H1 (cell line): ENCODE results near the gene CFAP107. TPM values are rescaled to one million over a fixed set of nuclear protein-coding genes. Genes with fewer than 3 reads are reported as not detected.

ENCODE experiments used
- CTCF ChIA-PET: fragments of 300-600 bp; sonication (Branson Sonifier 250); formaldehyde crosslinking; loops from one replicate; lab custom pipeline; 2021; ENCODE audit not compliant: partially characterized antibody; lab: Charles Lee
- POLR2A ChIA-PET: fragments of 300-600 bp; sonication (Branson Sonifier 250); formaldehyde crosslinking; loops from one replicate; lab custom pipeline; 2021; ENCODE audit warnings: inconsistent platforms; ENCODE audit not compliant: partially characterized antibody; lab: Charles Lee
- DNase-seq, 2 experiments: peaks; one replicate each; pipeline versions ENCODE4 v3.0.0 to v3.0.0-alpha.2; 2010 to 2022; ENCODE audit warnings: low spot score in 2 of 2, low read depth in 1 of 2, mixed read lengths in 1 of 2
- FAIRE-seq: peaks from 2 replicates; lab custom pipeline; 2011; peaks lifted over from hg19 to GRCh38; lab: Jason Lieb, UNC
- H2AFZ ChIP-seq: 2 replicates; pipeline ENCODE4 v1.8.1; 2012; ENCODE audit warnings: low read length, inconsistent platforms
- H2AK5ac ChIP-seq: 2 replicates; pipeline ENCODE4 v1.6.1; 2013; ENCODE audit warnings: low read depth, low read length
- H2BK120ac ChIP-seq: replicated peaks from 2 replicates; pipeline ENCODE3; 2013; ENCODE audit warnings: low read depth, low read length, inconsistent platforms
- H2BK12ac ChIP-seq: 2 replicates; pipeline ENCODE4 v1.6.1; 2013; ENCODE audit warnings: low read depth, low read length
- H2BK15ac ChIP-seq: 2 replicates; pipeline ENCODE4 v1.6.1; 2013; ENCODE audit warnings: low read length
- H2BK20ac ChIP-seq: 2 replicates; pipeline ENCODE4 v1.6.1; 2013; ENCODE audit warnings: low read length
- H2BK5ac ChIP-seq: 2 replicates; pipeline ENCODE4 v1.6.1; 2013; ENCODE audit warnings: low read depth, low read length
- H3K14ac ChIP-seq: 2 replicates; pipeline ENCODE4 v1.6.1; 2013; ENCODE audit warnings: inconsistent platforms; ENCODE audit not compliant: insufficient read length
- H3K18ac ChIP-seq: 2 replicates; pipeline ENCODE4 v1.6.1; 2013; ENCODE audit warnings: low read length; ENCODE audit errors: extremely low read depth
- H3K23ac ChIP-seq: 2 replicates; pipeline ENCODE4 v1.6.1; 2013; ENCODE audit warnings: inconsistent platforms; ENCODE audit not compliant: insufficient read length
- H3K23me2 ChIP-seq: 2 replicates; pipeline ENCODE4 v1.6.1; 2013; ENCODE audit warnings: low read depth, low read length
- H3K27ac ChIP-seq: 2 replicates; pipeline ENCODE4 v1.6.1; 2011; ENCODE audit warnings: low read depth, low read length, inconsistent platforms
- H3K27me3 ChIP-seq, 4 experiments: replicated peaks in 1 of 4; 1 replicate in 1 of 4; 2 replicates in 3 of 4; pipeline versions ENCODE4 v1.6.1 to v1.8.1; 2011 to 2013; ENCODE audit warnings: low read length in 3 of 4, mild to moderate bottlenecking in 3 of 4, inconsistent platforms in 2 of 4, mixed read lengths in 2 of 4, moderate library complexity in 1 of 4; ENCODE audit not compliant: control insufficient read depth in 3 of 4, insufficient read depth in 3 of 4; ENCODE audit errors: extremely low read depth in 1 of 4
- H3K36me3 ChIP-seq, 4 experiments: 2 replicates each; pipeline versions ENCODE4 v1.6.1 to v1.8.1; 2011 to 2013; ENCODE audit warnings: mild to moderate bottlenecking in 4 of 4, low read length in 3 of 4, moderate library complexity in 2 of 4, control low read depth in 1 of 4, inconsistent platforms in 1 of 4; ENCODE audit not compliant: insufficient read depth in 4 of 4, control insufficient read depth in 2 of 4
- H3K4ac ChIP-seq: replicated peaks from 2 replicates; pipeline ENCODE3; 2013; ENCODE audit warnings: low read length, low read depth, mixed read lengths, inconsistent platforms; ENCODE audit not compliant: insufficient read length
- H3K4me1 ChIP-seq, 4 experiments: replicated peaks in 1 of 4; 1 replicate in 1 of 4; 2 replicates in 3 of 4; pipeline versions ENCODE4 v1.6.1 to v1.8.1; 2011 to 2013; ENCODE audit warnings: low read length in 3 of 4, inconsistent platforms in 2 of 4, mixed read lengths in 1 of 4; ENCODE audit not compliant: insufficient read depth in 4 of 4, control insufficient read depth in 3 of 4
- H3K4me2 ChIP-seq, 2 experiments: 2 replicates each; pipeline versions ENCODE4 v1.6.1 to v1.8.1; 2011 to 2013; ENCODE audit warnings: low read depth in 2 of 2, low read length in 2 of 2, control low read depth in 1 of 2, inconsistent platforms in 1 of 2, mild to moderate bottlenecking in 1 of 2; ENCODE audit not compliant: insufficient read depth in 1 of 2
- H3K4me3 ChIP-seq, 4 experiments: fragments of 200-600, 300-600 bp in 1 of 4; sonication (generic), shearing (Covaris generic), sonication (Bioruptor Twin) in 1 of 4; 2 replicates each; pipeline versions ENCODE4 v1.5.1 to v1.8.1; 2011 to 2016; ENCODE audit warnings: low read length in 4 of 4, low read depth in 3 of 4, control low read depth in 2 of 4, inconsistent platforms in 2 of 4, mild to moderate bottlenecking in 2 of 4, mixed read lengths in 1 of 4, moderate library complexity in 1 of 4; ENCODE audit not compliant: insufficient read depth in 2 of 4; ENCODE audit errors: extremely low read depth in 1 of 4
- H3K56ac ChIP-seq: replicated peaks from 2 replicates; pipeline ENCODE3; 2013; ENCODE audit warnings: low read depth, mild to moderate bottlenecking, mixed read lengths, low read length, inconsistent platforms; ENCODE audit not compliant: insufficient read length
- H3K79me1 ChIP-seq: 2 replicates; pipeline ENCODE4 v1.6.1; 2013; ENCODE audit warnings: low read depth, low read length, control low read depth
- H3K79me2 ChIP-seq, 2 experiments: 2 replicates each; pipeline versions ENCODE4 v1.6.1 to v1.8.1; 2012 to 2013; ENCODE audit warnings: low read length in 2 of 2, mild to moderate bottlenecking in 2 of 2, inconsistent platforms in 1 of 2; ENCODE audit not compliant: insufficient read depth in 2 of 2, control insufficient read depth in 1 of 2
- H3K9ac ChIP-seq, 4 experiments: replicated peaks in 1 of 4; 1 replicate in 1 of 4; 2 replicates in 3 of 4; pipeline versions ENCODE4 v1.6.1 to v1.8.1; 2011 to 2013; ENCODE audit warnings: low read depth in 3 of 4, low read length in 3 of 4, control low read depth in 2 of 4, mild to moderate bottlenecking in 2 of 4, moderate library complexity in 2 of 4, inconsistent platforms in 1 of 4; ENCODE audit errors: extremely low read depth in 1 of 4
- H3K9me3 ChIP-seq, 2 experiments: 2 replicates each; pipeline versions ENCODE4 v1.6.1 to v1.8.1; 2012 to 2013; ENCODE audit warnings: mild to moderate bottlenecking in 2 of 2, moderate library complexity in 2 of 2, control low read depth in 1 of 2, inconsistent platforms in 1 of 2, low read depth in 1 of 2, low read length in 1 of 2, mixed read lengths in 1 of 2; ENCODE audit not compliant: insufficient read depth in 2 of 2
- H4K20me1 ChIP-seq, 2 experiments: replicated peaks in 1 of 2; 2 replicates each; pipeline versions ENCODE3 to v1.8.1; 2011 to 2013; ENCODE audit warnings: inconsistent platforms in 2 of 2, low read length in 2 of 2, mild to moderate bottlenecking in 1 of 2; ENCODE audit not compliant: insufficient read depth in 2 of 2, control insufficient read depth in 1 of 2
- H4K5ac ChIP-seq: 2 replicates; pipeline ENCODE4 v1.6.1; 2013; ENCODE audit warnings: low read length, low read depth, mixed read lengths, inconsistent platforms; ENCODE audit not compliant: insufficient read length
- H4K8ac ChIP-seq: 2 replicates; pipeline ENCODE4 v1.8.0; 2013; ENCODE audit warnings: mild to moderate bottlenecking, moderate library complexity, low read length, inconsistent platforms; ENCODE audit not compliant: insufficient read depth; ENCODE audit errors: extremely low read depth
- H4K91ac ChIP-seq: replicated peaks from 2 replicates; pipeline ENCODE3; 2013; ENCODE audit warnings: low read length, mixed read lengths, inconsistent platforms; ENCODE audit not compliant: insufficient read length
- BCL11A ChIP-seq, 2 experiments: IDR thresholded peaks; one replicate each; pipeline ENCODE4 v1.6.1; 2011; ENCODE audit warnings: low read depth in 2 of 2, low read length in 2 of 2, mild to moderate bottlenecking in 2 of 2
- BRCA1 ChIP-seq: IDR thresholded peaks from 2 replicates; pipeline ENCODE4 v1.6.1; 2012; ENCODE audit warnings: low read depth, low read length, improper control_type of control experiment
- CBX5 ChIP-seq: fragments of 300-800, 300-1000 bp; sonication (generic); IDR thresholded peaks from 2 replicates; pipeline ENCODE4 v1.7.1; 2016; ENCODE audit warnings: antibody characterized with exemption, low read length, low read depth
- CEBPB ChIP-seq: IDR thresholded peaks from 2 replicates; pipeline ENCODE4 v1.6.1; 2012; ENCODE audit warnings: low read depth, low read length
- CTBP2 ChIP-seq: IDR thresholded peaks from 2 replicates; pipeline ENCODE4 v1.7.0; 2011; ENCODE audit warnings: borderline replicate concordance, mild to moderate bottlenecking, moderate library complexity, mixed read lengths, low read length; ENCODE audit not compliant: insufficient read depth, insufficient read length
- E2F6 ChIP-seq: IDR thresholded peaks from 2 replicates; pipeline ENCODE4 v1.6.1; 2012; ENCODE audit warnings: inconsistent platforms
- EZH2 ChIP-seq: fragments of 200-600 bp; sonication (generic); IDR thresholded peaks from 2 replicates; pipeline ENCODE4 v1.7.1; 2012; ENCODE audit warnings: low read depth, mild to moderate bottlenecking, moderate library complexity, low read length, inconsistent platforms; ENCODE audit not compliant: severe bottlenecking
- HDAC6 ChIP-seq: IDR thresholded peaks from one replicate; pipeline ENCODE4 v1.7.1; 2012; ENCODE audit warnings: low read depth, mild to moderate bottlenecking, inconsistent platforms, low read length, moderate library complexity
- NANOG ChIP-seq: IDR thresholded peaks from 2 replicates; pipeline ENCODE4 v1.6.1; 2011; ENCODE audit warnings: low read length, low read depth, mild to moderate bottlenecking, inconsistent platforms; ENCODE audit not compliant: insufficient read depth, poor library complexity, severe bottlenecking
- RXRA ChIP-seq: IDR thresholded peaks from 2 replicates; pipeline ENCODE4 v1.6.1; 2011; ENCODE audit warnings: low read depth, mild to moderate bottlenecking, low read length, moderate library complexity; ENCODE audit not compliant: insufficient read depth
- SIX5 ChIP-seq: IDR thresholded peaks from 2 replicates; pipeline ENCODE4 v1.6.1; 2011; ENCODE audit warnings: mild to moderate bottlenecking, low read depth, low read length
- SRF ChIP-seq: IDR thresholded peaks from 2 replicates; pipeline ENCODE4 v1.6.1; 2011; ENCODE audit warnings: mild to moderate bottlenecking, low read depth, low read length, moderate library complexity
- TAF1 ChIP-seq: IDR thresholded peaks from 2 replicates; pipeline ENCODE4 v1.6.1; 2011; ENCODE audit warnings: mild to moderate bottlenecking, low read depth, low read length
- TEAD4 ChIP-seq: IDR thresholded peaks from 2 replicates; pipeline ENCODE4 v1.6.1; 2012; ENCODE audit warnings: low read depth, low read length, inconsistent platforms, mixed read lengths
- WGBS, 2 experiments: shearing (Covaris generic) in 1 of 2; methylation state at CpG; one replicate each; pipeline versions ENCODE4 v1.1.6 to v1.1.7; 2013 to 2015; ENCODE audit warnings: low lambda C conversion rate in 2 of 2, mixed read lengths in 2 of 2, inconsistent platforms in 1 of 2, low coverage in 1 of 2, missing lambda C conversion rate in 1 of 2; ENCODE audit not compliant: insufficient replicate concordance in 2 of 2, insufficient coverage in 1 of 2, insufficient read length in 1 of 2; ENCODE audit errors: extremely low coverage in 1 of 2, missing lambda C conversion rate in 1 of 2; 5-methylcytosine and 5-hydroxymethylcytosine counted together
- polyA plus RNA-seq, 7 experiments: library from polyadenylated mRNA; depleted of rRNA in 3 of 7; stranded (reverse) in 5 of 7; unstranded in 2 of 7; fragments of >200 nt in 5 of 7; fragments of 200-250 nt in 2 of 7; gene quantifications; 1 replicate in 5 of 7; 2 replicates in 1 of 7; 4 replicates in 1 of 7; pipeline versions ENCODE4 v1.2.1 to v1.2.3, GENCODE V29; 2011 to 2013; ENCODE audit warnings: missing spikeins in 2 of 7, mixed read lengths in 2 of 7
- total RNA-seq: library from RNA; stranded (reverse); fragmentation: NEBNext Ultra II Directional; extraction: Animal tissue kit (Norgen Biotek cat#: 25700); gene quantifications from 2 replicates; pipeline ENCODE4 v1.2.1, GENCODE V29; 2021

CFAP107 gene
- total and polyA plus RNA-seq, 2 of the 8 experiments (the other 6 are each of a cell fraction or from before 2014, with no cell fraction given): 0.23 TPM; not detected in 1

DNA sequence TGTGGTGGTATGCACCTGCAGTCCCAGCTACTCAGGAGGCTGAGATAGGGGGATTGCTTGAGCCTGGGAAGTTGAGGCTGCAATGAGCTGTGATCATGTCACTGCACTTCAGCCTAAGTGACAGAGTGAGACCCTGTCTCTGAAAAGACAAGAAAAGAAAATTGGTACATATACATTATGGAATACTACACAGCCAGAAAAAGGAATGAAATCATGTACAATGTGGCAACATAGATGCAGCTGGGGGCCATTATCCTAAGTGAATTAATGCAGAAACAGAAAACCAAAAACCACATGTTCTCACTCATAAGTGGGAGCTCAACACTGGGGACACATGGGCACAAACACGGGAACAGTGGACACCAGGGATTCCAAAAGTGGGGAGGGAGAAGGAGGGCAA, 7.1 kb upstream of the CFAP107 start:
- no peaks in the 10 kb centered on the region for H3K36me3 ChIP-seq
- no peak overlapping the region for H2BK120ac ChIP-seq
- H2BK5ac ChIP-seq: no peak overlapping the region
- H4K5ac ChIP-seq: no peak overlapping the region
- H2BK12ac ChIP-seq: no peak overlapping the region
- no peak overlapping the region for H3K27ac ChIP-seq
- no peaks in the 10 kb centered on the region for H3K79me1 ChIP-seq
- H3K4me2 ChIP-seq: no peak overlapping the region
- H3K14ac ChIP-seq: no peak overlapping the region
- H3K56ac ChIP-seq: no peak overlapping the region
- H3K27me3 ChIP-seq: no peaks in the 10 kb centered on the region
- no peak overlapping the region for H3K4ac ChIP-seq
- H4K20me1 ChIP-seq: no peaks in the 10 kb centered on the region
- no peak overlapping the region for H4K91ac ChIP-seq
- 100% methylated on average over 1 of the region's 1 CpG; no CpG with 5 or more reads in 1 of the 2 experiments for WGBS, 2 experiments
- H3K9me3 ChIP-seq: no peaks in the 10 kb centered on the region
- DNase-seq (no peak), FAIRE-seq (no peak)
- no peak overlapping the region for H3K9ac ChIP-seq
- H3K23ac ChIP-seq: no peak overlapping the region
- H3K4me1 ChIP-seq: no peaks in the 10 kb centered on the region; a peak in 1 of 7 replicates
- no peak overlapping the region for H3K18ac ChIP-seq
- H2BK20ac ChIP-seq: no peak overlapping the region
- no peaks in the 10 kb centered on the region for H3K23me2 ChIP-seq
- H2AFZ ChIP-seq: no peak overlapping the region
- H3K79me2 ChIP-seq: no peaks in the 10 kb centered on the region
- no peak overlapping the region for H2AK5ac ChIP-seq
- H4K8ac ChIP-seq: no peak overlapping the region
- no peak overlapping the region for H2BK15ac ChIP-seq
- H3K4me3 ChIP-seq: no peak overlapping the region
- CTCF ChIA-PET: interaction anchor here (0.9 to 1.0 kb wide), 2 partner anchors 21 to 80 kb away, joined by 3 read pairs; no protein-coding TSS in a partner anchor
- POLR2A ChIA-PET: no interaction called here
- TF ChIP-seq BRCA1 (no peak), TAF1 (no peak), HDAC6 (no peak), BCL11A (IDR thresholded peaks at IDR 0.05; ENCODE audit: low read depth in 2 of 2, low read length in 2 of 2) (no peak), SIX5 (no peak), CEBPB (no peak), SRF (no peak), E2F6 (no peak), TEAD4 (no peak), RXRA (no peak), EZH2 (no peak), CBX5 (no peak), CTBP2 (no peak), NANOG (no peak)
